Measurements from ENCODE around the gene NRF1. TPM values are rescaled to one million over a fixed set of nuclear protein-coding genes. Genes with fewer than 3 reads are reported as not detected.
A peak's percentile ranks its signal among the peaks of the same experiment; 100 is the strongest.
"Not testable (repeated sequence)": the region's sequence is repeated elsewhere in the genome, so short reads cannot be mapped to it uniquely, and the experiment has no call there.

The NRF1 gene
- polyA plus RNA-seq, 1 donor from 2014 or later: 22.7 TPM

DNA sequence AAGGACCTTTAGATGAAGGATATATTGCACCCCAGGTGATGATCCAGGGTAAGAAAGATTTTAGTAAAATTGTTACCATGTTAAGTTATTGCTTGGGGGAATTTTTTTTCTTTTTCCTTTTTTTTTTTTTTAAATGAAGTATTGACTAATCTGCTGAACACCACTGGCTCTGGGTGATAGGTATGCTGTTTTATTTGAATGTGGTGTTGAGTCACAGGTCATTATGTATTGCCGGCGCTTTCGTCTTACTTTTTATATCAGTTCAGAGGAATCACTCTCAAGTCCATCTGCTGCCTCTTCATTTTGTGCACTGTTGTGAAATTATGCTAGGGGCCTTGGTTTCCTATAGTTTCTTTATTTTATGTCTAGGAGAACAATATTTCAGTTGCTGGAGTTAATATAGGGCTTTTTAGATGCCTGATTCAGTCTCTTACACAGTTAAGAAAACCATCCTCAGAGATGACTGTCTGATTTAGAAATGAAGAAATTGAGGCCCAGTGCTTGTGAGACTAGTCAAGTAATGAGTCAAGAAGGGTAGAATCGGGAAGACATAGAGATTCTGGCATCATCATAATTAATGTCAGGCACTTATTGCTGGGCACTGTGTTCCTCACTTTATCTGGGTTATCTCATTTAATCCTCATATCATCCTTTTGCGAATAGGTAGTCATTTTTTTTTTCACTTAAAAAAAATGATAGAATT lies 38.7 kb downstream of the NRF1 start:
- peaks cover 24 to 28% (median 25%) of the 10 kb centered on the region in 3 donors for H3K4me1 Mint-ChIP-seq
- no peak overlapping the region for H3K27ac Mint-ChIP-seq
- no peak overlapping the region for H3K4me3 Mint-ChIP-seq
- peaks cover 9% of the 10 kb centered on the region for H3K36me3 Mint-ChIP-seq
- H3K9me3 Mint-ChIP-seq: no peaks in the 10 kb centered on the region
- H3K27me3 Mint-ChIP-seq: no peaks in the 10 kb centered on the region

DNA sequence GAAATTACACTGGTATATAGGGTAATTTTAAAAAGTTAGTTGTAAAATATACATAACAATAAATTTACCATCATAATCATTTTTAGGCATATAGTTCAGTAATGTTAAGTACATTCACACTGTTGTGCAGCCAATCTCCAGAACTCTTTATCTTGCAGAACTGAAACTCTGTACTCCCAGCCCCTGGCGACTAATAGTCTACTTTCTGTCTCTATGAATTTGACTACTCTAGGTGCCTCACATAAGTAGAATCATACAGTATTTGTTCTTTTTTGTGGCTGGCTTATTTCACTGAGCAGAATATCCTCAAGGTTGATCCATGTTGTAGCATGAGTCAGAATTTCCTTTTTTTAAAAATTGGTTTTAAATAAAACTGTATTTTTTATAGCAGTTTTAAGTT lies 41.4 kb downstream of the NRF1 start:
- H3K27me3 Mint-ChIP-seq: no peaks in the 10 kb centered on the region
- peak overlapping the region in 1 of 4 donors; percentile 53 for H3K4me3 Mint-ChIP-seq
- no peak overlapping the region for H3K27ac Mint-ChIP-seq
- H3K9me3 Mint-ChIP-seq: no peaks in the 10 kb centered on the region
- peaks cover 12% of the 10 kb centered on the region for H3K36me3 Mint-ChIP-seq
- H3K4me1 Mint-ChIP-seq: peaks cover 28 to 34% (median 32%) of the 10 kb centered on the region in 3 donors

DNA sequence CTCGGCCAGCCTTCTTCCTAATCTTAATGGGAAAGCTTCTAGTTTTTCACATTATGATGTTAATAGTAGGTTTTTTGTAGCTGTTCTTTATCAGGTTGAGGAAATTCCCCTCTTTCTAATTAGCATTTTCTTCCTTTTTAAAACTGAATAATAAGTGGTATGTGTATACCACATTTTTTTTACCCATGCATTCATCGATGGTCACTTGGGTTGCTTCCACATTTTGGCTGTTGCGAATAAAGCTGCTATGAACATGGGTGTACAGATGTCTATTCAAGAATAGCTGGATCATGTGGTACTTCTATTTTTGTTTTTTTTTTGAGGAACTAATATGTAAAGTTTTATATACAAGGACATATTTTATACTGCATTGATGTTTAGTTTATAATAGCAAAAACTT lies 44.3 kb downstream of the NRF1 start:
- peak overlapping the region in 2 of 4 donors; percentile 84 to 90 for H3K4me3 Mint-ChIP-seq
- H3K27ac Mint-ChIP-seq: peak overlapping the region in 1 of 3 donors; percentile 66
- peaks cover 0 to 6% (median 0%) of the 10 kb centered on the region in 3 donors for H3K9me3 Mint-ChIP-seq
- H3K27me3 Mint-ChIP-seq: no peaks in the 10 kb centered on the region
- peaks cover 21 to 32% (median 26%) of the 10 kb centered on the region in 3 donors for H3K4me1 Mint-ChIP-seq
- H3K36me3 Mint-ChIP-seq: peaks cover 20% of the 10 kb centered on the region

DNA sequence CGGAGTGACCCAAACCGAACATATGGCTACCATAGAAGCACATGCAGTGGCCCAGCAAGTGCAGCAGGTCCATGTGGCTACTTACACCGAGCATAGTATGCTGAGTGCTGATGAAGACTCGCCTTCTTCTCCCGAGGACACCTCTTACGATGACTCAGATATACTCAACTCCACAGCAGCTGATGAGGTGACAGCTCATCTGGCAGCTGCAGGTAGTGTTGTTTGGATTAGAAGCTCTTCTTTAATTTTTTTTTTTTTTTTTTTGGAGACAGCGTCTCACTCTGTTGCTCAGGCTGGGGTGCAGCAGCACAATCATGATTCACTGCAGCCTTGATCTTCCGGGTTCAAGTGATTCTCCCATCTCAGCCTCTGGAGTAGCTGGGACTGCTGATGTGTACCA lies 45.8 kb downstream of the NRF1 start:
- H3K27me3 Mint-ChIP-seq: no peaks in the 10 kb centered on the region
- H3K4me1 Mint-ChIP-seq: peaks cover 21 to 32% (median 30%) of the 10 kb centered on the region in 3 donors
- peaks cover 0 to 13% (median 3%) of the 10 kb centered on the region in 3 donors for H3K9me3 Mint-ChIP-seq
- H3K4me3 Mint-ChIP-seq: no peak overlapping the region
- H3K27ac Mint-ChIP-seq: no peak overlapping the region
- peaks cover 29% of the 10 kb centered on the region for H3K36me3 Mint-ChIP-seq

GRCh38 chr7:129659907-129660306 lies 48.4 kb downstream of the NRF1 start:
- H3K27me3 Mint-ChIP-seq, H3K27ac Mint-ChIP-seq, H3K4me3 Mint-ChIP-seq: not testable (repeated sequence)
- Mint-ChIP-seq H3K36me3 (peaks cover 33% of the 10 kb centered on the region), H3K4me1 (peaks cover 12 to 24% (median 18%) of the 10 kb centered on the region in 3 donors), H3K9me3 (peaks cover 0 to 13% (median 3%) of the 10 kb centered on the region in 3 donors)

- peaks cover 0 to 13% (median 3%) of the 10 kb centered on the region in 3 donors for H3K9me3 Mint-ChIP-seq
- H3K4me1 Mint-ChIP-seq: peaks cover 4 to 14% (median 5%) of the 10 kb centered on the region in 3 donors
- H3K4me3 Mint-ChIP-seq: no peak overlapping the region
- H3K27me3 Mint-ChIP-seq: no peaks in the 10 kb centered on the region
- H3K27ac Mint-ChIP-seq: no peak overlapping the region
- H3K36me3 Mint-ChIP-seq: peaks cover 32% of the 10 kb centered on the region
These were observed 50.2 kb downstream of the NRF1 start for GRCh38 chr7:129661645-129662182.

GRCh38 chr7:129663240-129663639 lies 51.7 kb downstream of the NRF1 start:
- Mint-ChIP-seq H3K9me3 (peaks cover 0 to 13% (median 3%) of the 10 kb centered on the region in 3 donors), H3K36me3 (peaks cover 29% of the 10 kb centered on the region), H3K4me1 (peaks cover 3 to 14% (median 4%) of the 10 kb centered on the region in 3 donors)
- H3K27ac Mint-ChIP-seq, H3K27me3 Mint-ChIP-seq, H3K4me3 Mint-ChIP-seq: not testable (repeated sequence)

GRCh38 chr7:129664029-129665012 lies 52.8 kb downstream of the NRF1 start:
- H3K4me1 Mint-ChIP-seq: peaks cover 3 to 14% (median 4%) of the 10 kb centered on the region in 3 donors
- no peak overlapping the region for H3K4me3 Mint-ChIP-seq
- no peaks in the 10 kb centered on the region for H3K27me3 Mint-ChIP-seq
- H3K36me3 Mint-ChIP-seq: peaks cover 25% of the 10 kb centered on the region
- peaks cover 0 to 13% (median 3%) of the 10 kb centered on the region in 3 donors for H3K9me3 Mint-ChIP-seq
- H3K27ac Mint-ChIP-seq: no peak overlapping the region

DNA sequence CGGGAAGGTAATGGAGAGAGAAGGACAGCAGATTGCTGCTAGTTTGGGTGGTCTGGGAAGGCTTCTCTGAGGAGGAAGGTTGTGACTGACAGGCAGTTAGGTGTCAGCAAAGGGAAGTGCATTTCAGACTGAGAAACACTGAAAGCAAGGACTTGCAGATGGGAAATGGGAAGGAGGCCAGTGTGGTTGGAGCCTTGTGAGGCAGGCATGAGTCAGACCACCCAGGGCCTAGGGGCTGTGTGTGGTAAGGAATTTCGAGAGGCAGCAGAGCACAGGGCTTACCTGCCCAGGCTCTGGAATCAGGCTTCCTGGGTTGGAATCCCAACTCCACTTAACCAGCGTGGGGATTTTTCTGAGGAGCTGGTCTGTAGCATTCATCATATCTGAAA lies 53.5 kb downstream of the NRF1 start:
- Mint-ChIP-seq H3K27ac (no peak overlapping the region), H3K4me3 (no peak overlapping the region), H3K36me3 (peaks cover 20% of the 10 kb centered on the region), H3K4me1 (peaks cover 3 to 14% (median 4%) of the 10 kb centered on the region in 3 donors), H3K9me3 (peaks cover 0 to 7% (median 3%) of the 10 kb centered on the region in 3 donors), H3K27me3 (no peaks in the 10 kb centered on the region)

- Mint-ChIP-seq H3K27ac (no peak overlapping the region), H3K27me3 (no peaks in the 10 kb centered on the region), H3K9me3 (no peaks in the 10 kb centered on the region), H3K36me3 (peaks cover 5% of the 10 kb centered on the region), H3K4me3 (no peak overlapping the region), H3K4me1 (peaks cover 2 to 9% (median 4%) of the 10 kb centered on the region in 3 donors)
These were observed 55.6 kb downstream of the NRF1 start for GRCh38 chr7:129667116-129667515.

DNA sequence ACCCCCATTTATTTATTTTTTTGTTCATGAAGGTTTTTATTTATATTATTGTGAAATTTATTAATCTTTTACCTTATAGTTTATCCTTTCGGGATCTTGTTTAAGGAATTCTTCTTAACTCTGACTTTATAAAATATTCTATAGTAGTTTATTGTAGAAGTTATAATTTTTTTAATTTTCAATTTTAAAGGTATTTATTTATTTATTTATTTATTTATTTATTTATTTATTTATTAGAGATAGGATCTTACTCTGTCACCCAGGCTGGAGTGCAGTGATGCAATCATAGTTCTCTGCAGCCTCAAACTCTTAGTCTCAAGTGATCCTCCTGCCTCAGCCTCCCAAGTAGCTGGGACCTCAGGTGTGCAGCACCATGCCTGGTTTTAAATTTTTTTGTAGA lies 56.0 kb downstream of the NRF1 start:
- no peak overlapping the region for H3K27ac Mint-ChIP-seq
- peaks cover 4% of the 10 kb centered on the region for H3K36me3 Mint-ChIP-seq

GRCh38 chr7:129669901-129670300 lies 58.4 kb downstream of the NRF1 start:
- Mint-ChIP-seq H3K4me1 (peaks cover 0 to under 1% (median 0%) of the 10 kb centered on the region in 3 donors), H3K9me3 (peaks cover 0 to 3% (median 3%) of the 10 kb centered on the region in 3 donors), H3K27me3 (no peaks in the 10 kb centered on the region)

More for the DNA sequence above, 56.0 kb downstream of the NRF1 start:
- Mint-ChIP-seq H3K9me3 (no peaks in the 10 kb centered on the region), H3K4me3 (no peak overlapping the region), H3K4me1 (peaks cover 2 to 9% (median 4%) of the 10 kb centered on the region in 3 donors), H3K27me3 (no peaks in the 10 kb centered on the region)

GRCh38 chr7:129670656-129671055 lies 59.1 kb downstream of the NRF1 start:
- peaks cover 2 to 4% (median 3%) of the 10 kb centered on the region in 3 donors for H3K9me3 Mint-ChIP-seq
- H3K4me1 Mint-ChIP-seq: no peaks in the 10 kb centered on the region
- peaks cover 13% of the 10 kb centered on the region for H3K36me3 Mint-ChIP-seq
- H3K27me3 Mint-ChIP-seq: no peaks in the 10 kb centered on the region
- H3K27ac Mint-ChIP-seq: no peak overlapping the region
- H3K4me3 Mint-ChIP-seq: no peak overlapping the region

More at GRCh38 chr7:129669901-129670300, 58.4 kb downstream of the NRF1 start:
- H3K27ac Mint-ChIP-seq: no peak overlapping the region
- peaks cover 7% of the 10 kb centered on the region for H3K36me3 Mint-ChIP-seq
- no peak overlapping the region for H3K4me3 Mint-ChIP-seq

GRCh38 chr7:129671266-129671665 lies 59.7 kb downstream of the NRF1 start:
- Mint-ChIP-seq H3K4me3 (no peak overlapping the region), H3K27me3 (no peaks in the 10 kb centered on the region)

GRCh38 chr7:129674475-129674874 lies 63.0 kb downstream of the NRF1 start:
- H3K27me3 Mint-ChIP-seq, H3K27ac Mint-ChIP-seq, H3K4me3 Mint-ChIP-seq, H3K9me3 Mint-ChIP-seq, H3K4me1 Mint-ChIP-seq: not testable (repeated sequence)
- H3K36me3 Mint-ChIP-seq: peaks cover 34% of the 10 kb centered on the region

More at GRCh38 chr7:129671266-129671665, 59.7 kb downstream of the NRF1 start:
- Mint-ChIP-seq H3K27ac (no peak overlapping the region), H3K4me1 (no peaks in the 10 kb centered on the region), H3K9me3 (peaks cover 2 to 4% (median 3%) of the 10 kb centered on the region in 3 donors), H3K36me3 (peaks cover 19% of the 10 kb centered on the region)

Measured in IgD-negative memory B cell (primary cell).